HG02588 (cell line): Measurements from ENCODE around the gene AAMP.

Experiments
- ATAC-seq: cut with Tn5 transposase; IDR thresholded peaks from one replicate; pipeline ENCODE4 v1.9.1; 2021; ENCODE audit warnings: mild to moderate bottlenecking, moderate library complexity; ENCODE audit not compliant: unreplicated experiment

Gene AAMP

DNA sequence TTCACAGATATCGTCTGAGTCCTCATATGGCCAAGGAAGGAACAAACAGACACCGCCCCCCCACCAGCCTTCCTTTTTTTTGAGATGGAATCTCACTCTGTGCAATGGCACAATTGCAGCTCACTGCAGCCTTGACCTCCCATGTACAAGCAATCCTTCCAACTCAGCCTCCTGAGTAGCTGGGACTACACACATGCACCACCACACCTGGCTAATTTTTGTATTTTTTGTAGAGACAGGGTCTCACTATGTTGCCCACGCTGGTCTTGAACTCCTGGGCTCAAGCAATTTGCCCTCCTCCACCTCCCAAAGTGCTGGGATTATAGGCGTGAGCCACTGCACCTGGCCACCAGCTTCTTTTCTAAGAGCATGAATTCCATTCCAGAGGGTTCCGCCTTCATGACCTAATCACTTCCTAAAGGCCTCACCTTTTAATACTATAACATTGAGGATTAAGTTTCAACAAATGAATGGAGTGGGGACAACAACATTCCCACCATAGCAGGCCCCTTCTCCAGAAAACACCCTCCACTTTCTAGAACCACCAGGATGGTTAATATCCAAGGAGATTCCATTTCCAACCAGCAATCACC lies 24.6 kb upstream of the AAMP start:
- no peak for ATAC-seq

GRCh38 chr2:218293715-218294429 lies 23.9 kb upstream of the AAMP start:
- ATAC-seq, result no peak

DNA sequence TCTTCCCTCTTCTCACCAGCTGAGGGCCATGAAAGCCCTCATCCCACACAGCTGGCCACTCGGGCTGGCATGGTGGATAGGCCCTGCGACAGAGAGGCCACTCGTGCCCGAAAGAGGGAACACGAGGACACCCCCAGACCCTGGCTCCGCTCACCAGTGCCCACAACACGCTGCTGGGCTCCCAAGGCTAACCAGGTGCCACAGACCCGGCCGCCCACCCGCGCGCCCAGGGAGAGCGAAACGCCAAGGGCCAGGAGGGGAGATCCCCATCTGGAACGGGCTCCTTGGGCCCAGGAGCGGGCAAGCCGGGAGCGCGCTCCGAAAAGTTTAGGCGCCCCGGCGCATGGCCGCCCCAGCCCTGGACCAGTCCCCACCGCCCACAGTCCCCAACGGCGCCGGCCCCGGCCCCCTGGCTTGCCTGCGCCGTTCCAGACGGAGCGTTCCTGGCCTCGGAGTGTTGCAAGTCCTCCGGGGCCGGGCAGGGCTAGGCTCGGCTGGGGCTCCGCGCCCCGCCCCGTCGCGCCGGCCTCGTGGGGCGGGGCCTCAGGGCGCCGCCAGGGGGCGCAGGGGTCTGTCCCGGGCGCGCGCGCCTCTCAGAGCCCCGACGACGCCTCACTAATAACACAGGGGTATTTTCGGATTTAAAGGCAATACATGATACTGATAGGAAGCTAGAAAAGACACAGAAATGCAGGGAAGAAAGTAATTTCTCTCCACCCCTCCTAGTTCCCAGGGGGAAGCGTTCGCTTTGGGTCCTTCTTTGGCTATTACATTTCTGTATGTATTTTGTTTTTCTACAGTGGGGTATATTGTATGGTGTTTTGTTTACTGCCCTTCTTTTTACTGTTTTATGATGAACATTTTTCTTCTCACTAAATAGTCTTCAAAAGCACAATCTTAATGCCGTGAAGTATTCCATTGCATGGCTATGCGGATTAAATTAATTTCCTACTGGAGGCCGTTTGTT lies 22.4 kb upstream of the AAMP start, which contains the start of gene TMBIM1:
Gene TMBIM1 (minus strand): TSS at position 456 of the 967 bp plus-strand sequence. CDS start 10,362 bp downstream, outside the sequence.
- peak; percentile 71 for ATAC-seq

- ATAC-seq, result no peak
Observed at GRCh38 chr2:218291318-218292047, 21.5 kb upstream of the AAMP start.

DNA sequence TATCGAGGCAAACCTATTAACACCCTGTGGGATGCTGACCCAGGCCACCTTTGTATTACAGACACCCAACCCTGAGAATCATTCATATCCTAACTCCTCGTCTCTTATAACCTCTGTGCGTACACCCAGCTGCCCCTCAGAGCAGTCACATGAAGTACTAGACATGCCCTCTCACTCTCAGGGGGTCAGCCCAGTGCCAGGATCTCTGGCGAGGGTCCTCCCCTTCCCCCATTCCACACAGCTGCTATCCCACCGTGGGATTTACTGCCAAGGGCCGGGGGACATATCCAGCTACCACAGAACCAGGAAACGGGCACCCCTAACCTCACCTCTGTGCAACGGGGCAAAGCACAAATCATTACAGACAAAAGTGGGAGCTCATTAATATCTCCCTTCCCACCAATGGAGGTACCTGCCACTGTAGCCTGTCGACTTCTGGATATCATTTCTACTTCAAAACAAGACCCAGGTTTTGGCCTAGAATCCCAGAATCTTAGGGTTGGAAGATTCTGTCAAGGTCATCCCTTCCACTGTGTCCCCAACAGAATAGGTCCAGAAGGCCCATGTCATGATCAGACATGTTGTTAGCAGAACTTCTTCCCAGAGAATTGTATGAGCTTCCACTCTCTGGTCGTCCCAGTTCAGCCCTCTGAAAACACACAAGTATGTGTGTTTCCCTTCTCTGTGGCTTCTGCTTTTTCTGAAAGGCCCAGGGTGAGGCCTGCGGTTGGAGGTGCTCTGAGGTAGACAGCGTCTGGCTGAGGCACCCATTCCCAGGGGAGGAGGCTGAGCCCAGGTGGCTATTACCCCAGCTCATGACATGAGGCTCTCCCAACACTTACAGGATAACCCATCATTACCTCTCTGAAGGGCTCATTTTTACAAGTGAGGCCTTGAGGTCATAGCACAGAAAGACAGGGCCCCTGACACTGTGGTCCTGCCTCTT lies 20.7 kb upstream of the AAMP start:
- peak; percentile 51 for ATAC-seq

DNA sequence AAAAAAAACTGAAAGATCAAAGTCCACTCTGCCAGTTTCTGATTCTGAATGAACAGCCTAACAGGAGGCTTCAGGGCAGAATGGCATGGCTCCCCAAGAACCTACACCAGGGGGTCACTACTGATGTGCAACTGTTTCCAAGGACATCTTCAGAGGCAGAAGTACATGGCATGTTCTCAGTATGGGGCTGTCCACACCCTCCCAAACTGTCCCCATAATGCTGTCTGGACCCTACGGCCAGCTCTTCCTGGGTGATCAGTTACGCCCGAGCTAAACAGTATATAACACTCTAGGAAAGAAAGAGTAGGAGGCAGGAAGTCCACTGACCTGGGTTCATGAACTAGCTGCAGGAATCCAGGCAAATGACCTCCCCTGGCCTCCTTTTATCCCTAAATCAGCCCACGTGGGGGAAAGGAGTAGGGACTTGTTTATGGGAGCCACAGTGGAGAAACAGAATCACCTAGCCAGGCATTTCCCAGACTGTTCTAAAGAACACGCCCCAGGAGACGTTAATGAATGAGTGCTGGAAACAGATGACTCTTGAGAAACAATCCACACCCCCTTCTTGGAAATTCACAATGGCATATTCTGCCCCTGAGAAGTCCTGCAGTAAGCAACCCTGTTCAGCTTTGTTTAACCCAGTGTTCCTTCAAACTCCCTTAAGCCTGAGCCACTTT lies 19.8 kb upstream of the AAMP start:
- ATAC-seq, result no peak

- peak; percentile 59 for ATAC-seq
Observed at GRCh38 chr2:218286570-218287459, 16.9 kb upstream of the AAMP start.

DNA sequence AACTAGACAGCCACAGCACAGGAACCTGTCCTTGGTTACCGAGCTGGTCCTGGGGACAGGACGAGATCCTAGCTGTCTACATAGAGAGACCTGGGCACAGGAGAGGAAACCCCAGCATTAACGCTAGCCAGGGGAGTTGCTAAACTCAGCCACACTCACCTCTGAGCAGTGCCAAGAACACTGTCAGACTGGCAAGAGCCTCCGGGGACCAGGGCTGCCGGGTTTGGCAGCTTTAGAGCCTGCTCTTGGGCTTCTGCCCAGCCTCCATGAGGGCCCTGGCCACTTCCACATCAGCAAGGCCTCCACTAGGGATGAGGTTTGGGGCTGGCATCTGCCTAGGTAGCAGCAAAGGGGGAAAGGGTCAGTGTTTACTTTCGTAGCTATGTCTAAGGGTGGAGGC lies 15.7 kb upstream of the AAMP start:
- ATAC-seq, result no peak

DNA sequence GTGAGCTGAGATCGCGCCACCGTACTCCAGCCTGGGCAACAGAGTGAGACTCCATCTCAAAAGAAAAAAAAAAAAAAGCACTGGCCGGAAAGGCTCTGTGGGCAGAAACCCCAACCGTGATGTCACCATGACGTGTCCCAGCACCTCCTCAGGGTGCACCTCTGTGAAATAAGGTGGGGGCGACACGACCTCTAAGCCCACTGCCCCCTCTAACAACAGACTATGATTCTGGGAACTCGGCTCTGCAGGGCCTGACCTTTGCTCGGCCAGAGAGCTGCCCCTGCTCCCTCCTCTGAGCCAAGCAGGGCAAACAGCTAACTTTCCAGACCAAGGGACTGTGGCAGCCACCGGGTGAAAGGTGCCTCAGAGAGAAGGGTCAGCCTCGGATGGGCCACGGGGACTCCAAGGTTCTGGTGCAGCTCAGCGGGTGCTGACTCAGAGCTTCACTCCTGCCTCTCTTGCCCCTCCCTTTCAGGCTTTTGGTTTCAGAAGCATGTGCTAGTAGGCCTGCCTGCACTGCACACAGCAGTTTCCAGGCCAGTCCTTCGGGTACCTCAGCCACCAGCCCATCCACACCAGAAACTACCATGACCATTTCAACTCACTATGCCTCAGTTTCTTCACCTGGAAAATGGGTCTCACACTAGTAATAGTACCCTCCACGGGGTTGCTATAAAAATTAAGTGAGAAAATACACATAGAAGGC lies 14.3 kb upstream of the AAMP start:
- no peak for ATAC-seq

- ATAC-seq, result no peak
Observed at GRCh38 chr2:218282173-218282991, 12.4 kb upstream of the AAMP start.

GRCh38 chr2:218281449-218281848 lies 11.5 kb upstream of the AAMP start:
- ATAC-seq, result no peak

GRCh38 chr2:218280260-218280870 lies 10.4 kb upstream of the AAMP start:
- no peak for ATAC-seq

- ATAC-seq, result no peak
Observed at GRCh38 chr2:218278531-218279360, 8.8 kb upstream of the AAMP start.

GRCh38 chr2:218277921-218278320 lies 8.0 kb upstream of the AAMP start:
- no peak for ATAC-seq

GRCh38 chr2:218276986-218277755 lies 7.2 kb upstream of the AAMP start:
- no peak for ATAC-seq
